ENCODE data around the gene PTPRG.

The PTPRG gene

GRCh38 chr3:62096521-62096920 lies 535.1 kb downstream of the PTPRG start:
- Mint-ChIP-seq H3K4me3 (no peak overlapping the region), H3K9me3 (peaks cover 0 to 11% of the 10 kb centered on the region in 2 donors), H3K27me3 (no peaks in the 10 kb centered on the region), H3K4me1 (ENCODE audit: low read depth in 2 of 2) (no peaks in the 10 kb centered on the region), H3K36me3 (ENCODE audit: insufficient read depth) (no peaks in the 10 kb centered on the region), H3K27ac (no peak overlapping the region)
- DNase-seq, result no peak
- ATAC-seq (replicated peaks), result no peak

GRCh38 chr3:62097121-62097520 lies 535.8 kb downstream of the PTPRG start:
- no peak for ATAC-seq (replicated peaks)
- Mint-ChIP-seq H3K27me3 (no peaks in the 10 kb centered on the region), H3K27ac (no peak overlapping the region), H3K9me3 (peaks cover 2 to 11% of the 10 kb centered on the region in 2 donors), H3K36me3 (ENCODE audit: insufficient read depth) (no peaks in the 10 kb centered on the region), H3K4me3 (no peak overlapping the region), H3K4me1 (ENCODE audit: low read depth in 2 of 2) (no peaks in the 10 kb centered on the region)
- no peak for DNase-seq

GRCh38 chr3:62098646-62099365 lies 537.4 kb downstream of the PTPRG start:
- no peaks in the 10 kb centered on the region for H3K27me3 Mint-ChIP-seq
- H3K4me3 Mint-ChIP-seq, result no peak overlapping the region
- H3K36me3 Mint-ChIP-seq (ENCODE audit: insufficient read depth), result no peaks in the 10 kb centered on the region
- ATAC-seq (replicated peaks) (no peak), DNase-seq (no peak)
- H3K27ac Mint-ChIP-seq, result no peak overlapping the region
- no peaks in the 10 kb centered on the region for H3K4me1 Mint-ChIP-seq (ENCODE audit: low read depth in 2 of 2)
- peaks cover 2 to 11% of the 10 kb centered on the region in 2 donors for H3K9me3 Mint-ChIP-seq

- Mint-ChIP-seq H3K4me3 (no peak overlapping the region), H3K36me3 (ENCODE audit: insufficient read depth) (no peaks in the 10 kb centered on the region), H3K27ac (no peak overlapping the region), H3K27me3 (no peaks in the 10 kb centered on the region), H3K9me3 (peaks cover 2 to 9% of the 10 kb centered on the region in 2 donors), H3K4me1 (ENCODE audit: low read depth in 2 of 2) (no peaks in the 10 kb centered on the region)
- DNase-seq, result no peak
- no peak for ATAC-seq (replicated peaks)
These were observed 539.1 kb downstream of the PTPRG start for GRCh38 chr3:62100282-62100989.

- no peaks in the 10 kb centered on the region for H3K4me1 Mint-ChIP-seq (ENCODE audit: low read depth in 2 of 2)
- no peak for DNase-seq
- H3K4me3 Mint-ChIP-seq, result no peak overlapping the region
- H3K27ac Mint-ChIP-seq, result no peak overlapping the region
- no peak for ATAC-seq (replicated peaks)
- no peaks in the 10 kb centered on the region for H3K36me3 Mint-ChIP-seq (ENCODE audit: insufficient read depth)
- H3K27me3 Mint-ChIP-seq, result no peaks in the 10 kb centered on the region
- H3K9me3 Mint-ChIP-seq, result peaks cover 0 to 2% of the 10 kb centered on the region in 2 donors
These were observed 540.1 kb downstream of the PTPRG start for GRCh38 chr3:62101488-62101887.

GRCh38 chr3:62103531-62103930 lies 542.2 kb downstream of the PTPRG start:
- Mint-ChIP-seq H3K9me3 (peaks cover 0 to 2% of the 10 kb centered on the region in 2 donors), H3K4me3 (no peak overlapping the region), H3K36me3 (ENCODE audit: insufficient read depth) (no peaks in the 10 kb centered on the region), H3K27me3 (no peaks in the 10 kb centered on the region), H3K4me1 (ENCODE audit: low read depth in 2 of 2) (no peaks in the 10 kb centered on the region), H3K27ac (no peak overlapping the region)
- no peak for ATAC-seq (replicated peaks)
- DNase-seq, result no peak

- ATAC-seq (replicated peaks), result no peak
These were observed 548.2 kb downstream of the PTPRG start for GRCh38 chr3:62109534-62109933.

GRCh38 chr3:62110443-62111225 lies 549.3 kb downstream of the PTPRG start:
- H3K9me3 Mint-ChIP-seq, result peaks cover 3 to 11% of the 10 kb centered on the region in 2 donors
- H3K4me1 Mint-ChIP-seq (ENCODE audit: low read depth in 2 of 2), result no peaks in the 10 kb centered on the region
- ATAC-seq (replicated peaks) (no peak), DNase-seq (no peak)
- H3K27me3 Mint-ChIP-seq, result no peaks in the 10 kb centered on the region
- H3K27ac Mint-ChIP-seq, result no peak overlapping the region
- no peak overlapping the region for H3K4me3 Mint-ChIP-seq
- H3K36me3 Mint-ChIP-seq (ENCODE audit: insufficient read depth), result no peaks in the 10 kb centered on the region

More at GRCh38 chr3:62109534-62109933, 548.2 kb downstream of the PTPRG start:
- Mint-ChIP-seq H3K27ac (no peak overlapping the region), H3K36me3 (ENCODE audit: insufficient read depth) (no peaks in the 10 kb centered on the region), H3K9me3 (peaks cover 3 to 11% of the 10 kb centered on the region in 2 donors), H3K4me1 (ENCODE audit: low read depth in 2 of 2) (no peaks in the 10 kb centered on the region), H3K27me3 (no peaks in the 10 kb centered on the region), H3K4me3 (no peak overlapping the region)
- no peak for DNase-seq

- no peaks in the 10 kb centered on the region for H3K36me3 Mint-ChIP-seq (ENCODE audit: insufficient read depth)
- H3K27ac Mint-ChIP-seq, result no peak overlapping the region
- ATAC-seq (replicated peaks) (no peak), DNase-seq (no peak)
- H3K27me3 Mint-ChIP-seq, result no peaks in the 10 kb centered on the region
- H3K4me1 Mint-ChIP-seq (ENCODE audit: low read depth in 2 of 2), result no peaks in the 10 kb centered on the region
- peaks cover 3 to 11% of the 10 kb centered on the region in 2 donors for H3K9me3 Mint-ChIP-seq
- H3K4me3 Mint-ChIP-seq, result no peak overlapping the region
These were observed 551.7 kb downstream of the PTPRG start for GRCh38 chr3:62113092-62113491.

- Mint-ChIP-seq H3K27ac (no peak overlapping the region), H3K27me3 (no peaks in the 10 kb centered on the region), H3K4me3 (no peak overlapping the region), H3K4me1 (ENCODE audit: low read depth in 2 of 2) (no peaks in the 10 kb centered on the region), H3K9me3 (peaks cover 3 to 12% of the 10 kb centered on the region in 2 donors), H3K36me3 (ENCODE audit: insufficient read depth) (no peaks in the 10 kb centered on the region)
- no peak for ATAC-seq (replicated peaks)
- DNase-seq, result no peak
These were observed 553.4 kb downstream of the PTPRG start for GRCh38 chr3:62114763-62115162.

- no peak overlapping the region for H3K4me3 Mint-ChIP-seq
- ATAC-seq (replicated peaks) (no peak), DNase-seq (no peak)
- no peaks in the 10 kb centered on the region for H3K27me3 Mint-ChIP-seq
- no peak overlapping the region for H3K27ac Mint-ChIP-seq
- no peaks in the 10 kb centered on the region for H3K4me1 Mint-ChIP-seq (ENCODE audit: low read depth in 2 of 2)
- peaks cover 5 to 6% of the 10 kb centered on the region in 2 donors for H3K9me3 Mint-ChIP-seq
- H3K36me3 Mint-ChIP-seq (ENCODE audit: insufficient read depth), result no peaks in the 10 kb centered on the region
These were observed 556.7 kb downstream of the PTPRG start for GRCh38 chr3:62117903-62118548.

GRCh38 chr3:62119139-62119538 lies 557.8 kb downstream of the PTPRG start:
- no peaks in the 10 kb centered on the region for H3K36me3 Mint-ChIP-seq (ENCODE audit: insufficient read depth)

GRCh38 chr3:62122819-62123218 lies 561.4 kb downstream of the PTPRG start:
- no peaks in the 10 kb centered on the region for H3K36me3 Mint-ChIP-seq (ENCODE audit: insufficient read depth)
- no peak overlapping the region for H3K4me3 Mint-ChIP-seq
- peaks cover 5 to 6% of the 10 kb centered on the region in 2 donors for H3K9me3 Mint-ChIP-seq
- H3K4me1 Mint-ChIP-seq (ENCODE audit: low read depth in 2 of 2), result no peaks in the 10 kb centered on the region
- ATAC-seq (replicated peaks) (no peak), DNase-seq (no peak)
- no peak overlapping the region for H3K27ac Mint-ChIP-seq
- H3K27me3 Mint-ChIP-seq, result no peaks in the 10 kb centered on the region

More at GRCh38 chr3:62119139-62119538, 557.8 kb downstream of the PTPRG start:
- peaks cover 5 to 6% of the 10 kb centered on the region in 2 donors for H3K9me3 Mint-ChIP-seq
- no peak overlapping the region for H3K4me3 Mint-ChIP-seq
- no peaks in the 10 kb centered on the region for H3K27me3 Mint-ChIP-seq
- H3K4me1 Mint-ChIP-seq (ENCODE audit: low read depth in 2 of 2), result no peaks in the 10 kb centered on the region
- DNase-seq (no peak), ATAC-seq (replicated peaks) (no peak)
- H3K27ac Mint-ChIP-seq, result no peak overlapping the region

Data from effector memory CD8-positive, alpha-beta T cell (primary cell).